ENCODE results near the gene ATCAY.
"Not testable (repeated sequence)": the region's sequence is repeated elsewhere in the genome, so short reads cannot be mapped to it uniquely, and the experiment has no call there.

- TF ChIP-seq CTCF (IDR thresholded peaks at IDR 0.05; ENCODE audit: low read depth, low read length); POLR2A (IDR thresholded peaks at IDR 0.05; ENCODE audit: extremely low read depth, insufficient read length); MYC (IDR thresholded peaks at IDR 0.05; ENCODE audit: low read depth, low read length); MAX (IDR thresholded peaks at IDR 0.05; ENCODE audit: low read depth, low read length): not testable (repeated sequence)
Measured at GRCh38 chr19:3967983-3968382, 87.5 kb downstream of the ATCAY start.
